OCI-LY7 (cell line): Measurements from ENCODE around the gene CERS1. TPM values are rescaled to one million over a fixed set of nuclear protein-coding genes. Genes with fewer than 3 reads are reported as not detected.

ENCODE experiments used
- BruUV-seq: library from RNA; stranded (reverse); fragments of 400-500 nt; replicated peaks from 2 replicates; lab custom pipeline; 2021; lab: Mats Ljungman, UMichigan
- CTCF ChIA-PET: fragments of 300-600 bp; sonication (Branson Sonifier 250); formaldehyde crosslinking; loops from one replicate; lab custom pipeline; 2022; ENCODE audit warnings: antibody characterized with exemption; ENCODE audit not compliant: unreplicated experiment; lab: Charles Lee
- POLR2A ChIA-PET: fragments of 300-600 bp; sonication (Branson Sonifier 250); formaldehyde crosslinking; loops from one replicate; lab custom pipeline; 2022; ENCODE audit warnings: antibody characterized with exemption; lab: Charles Lee
- DNase-seq: peaks from one replicate; pipeline ENCODE4 v3.0.0-alpha.2; 2015; ENCODE audit warnings: low spot score
- H2AFZ ChIP-seq: fragments of 200-600 bp; sonication (generic), shearing (Covaris generic); 2 replicates; pipeline ENCODE4 v1.6.1; 2014; ENCODE audit warnings: mild to moderate bottlenecking, antibody characterized with exemption, low read length, moderate library complexity
- H3K27ac ChIP-seq: fragments of 200-600 bp; sonication (generic); 2 replicates; pipeline ENCODE4 v1.5.1; 2014; ENCODE audit warnings: mixed run types, low read depth, mild to moderate bottlenecking, moderate library complexity, low read length, inconsistent platforms; ENCODE audit not compliant: poor library complexity, severe bottlenecking
- H3K36me3 ChIP-seq: fragments of 200-600 bp; sonication (generic); 2 replicates; pipeline ENCODE4 v1.6.1; 2014; ENCODE audit warnings: mild to moderate bottlenecking, antibody characterized with exemption, low read length, moderate library complexity, mixed read lengths; ENCODE audit not compliant: insufficient read depth
- H3K4me1 ChIP-seq: fragments of 200-600 bp; sonication (generic); 2 replicates; pipeline ENCODE4 v1.5.1; 2014; ENCODE audit warnings: mild to moderate bottlenecking, low read length; ENCODE audit not compliant: insufficient read depth, poor library complexity, severe bottlenecking
- H3K4me2 ChIP-seq: fragments of 200-600 bp; sonication (generic); 2 replicates; pipeline ENCODE4 v1.6.1; 2014; ENCODE audit warnings: mild to moderate bottlenecking, low read length
- H3K4me3 ChIP-seq: fragments of 200-600 bp; sonication (generic); 2 replicates; pipeline ENCODE4 v1.5.1; 2014; ENCODE audit warnings: mild to moderate bottlenecking, low read depth, low read length; ENCODE audit not compliant: poor library complexity, severe bottlenecking
- H3K79me2 ChIP-seq: fragments of 200-600 bp; sonication (generic); 2 replicates; pipeline ENCODE4 v1.6.1; 2016; ENCODE audit warnings: low read depth, mild to moderate bottlenecking, low read length, moderate library complexity, mixed read lengths; ENCODE audit not compliant: insufficient read depth
- H3K9me2 ChIP-seq: fragments of 200-600 bp; sonication (generic); 2 replicates; pipeline ENCODE4 v1.6.1; 2016; ENCODE audit warnings: mild to moderate bottlenecking, low read length, mixed read lengths; ENCODE audit not compliant: insufficient read depth
- H3K9me3 ChIP-seq: fragments of 200-600 bp; sonication (generic); 2 replicates; pipeline ENCODE4 v1.6.1; 2014; ENCODE audit warnings: mild to moderate bottlenecking, mixed run types, low read length, mixed read lengths
- H4K20me1 ChIP-seq: fragments of 200-600 bp; sonication (generic); 2 replicates; pipeline ENCODE4 v1.6.1; 2014; ENCODE audit warnings: mild to moderate bottlenecking, antibody characterized with exemption, low read length, moderate library complexity, mixed read lengths; ENCODE audit not compliant: insufficient read depth
- CTCF ChIP-seq: fragments of 200-600 bp; sonication (generic); conservative IDR thresholded peaks from 2 replicates; pipeline ENCODE4 v1.5.1; 2014; ENCODE audit warnings: mild to moderate bottlenecking, antibody characterized with exemption, low read length, moderate library complexity, mixed read lengths
- EZH2phosphoT487 ChIP-seq: fragments of 200-600 bp; sonication (generic); IDR thresholded peaks from 2 replicates; pipeline ENCODE4 v1.6.1; 2018; ENCODE audit warnings: low read depth, borderline replicate concordance, mild to moderate bottlenecking, mixed run types, antibody characterized with exemption, low read length, moderate library complexity, mixed read lengths
- intact Hi-C: fragments of 100-400 bp; cut with micrococcal nuclease; formaldehyde crosslinking; loops from one replicate; pipeline ENCODE4 v1.10.0; 2022; ENCODE audit not compliant: unreplicated experiment
- total RNA-seq, 2 experiments: library from RNA; depleted of rRNA in 1 of 2; stranded (reverse); fragments of >200 nt in 1 of 2; shearing (Covaris generic) in 1 of 2; gene quantifications; 2 replicates each; pipeline ENCODE4 v1.2.3, GENCODE V29; 2014 to 2022

Gene CERS1
- total RNA-seq, 2 experiments from 2014 or later: 0.09 TPM; not detected in 1

DNA sequence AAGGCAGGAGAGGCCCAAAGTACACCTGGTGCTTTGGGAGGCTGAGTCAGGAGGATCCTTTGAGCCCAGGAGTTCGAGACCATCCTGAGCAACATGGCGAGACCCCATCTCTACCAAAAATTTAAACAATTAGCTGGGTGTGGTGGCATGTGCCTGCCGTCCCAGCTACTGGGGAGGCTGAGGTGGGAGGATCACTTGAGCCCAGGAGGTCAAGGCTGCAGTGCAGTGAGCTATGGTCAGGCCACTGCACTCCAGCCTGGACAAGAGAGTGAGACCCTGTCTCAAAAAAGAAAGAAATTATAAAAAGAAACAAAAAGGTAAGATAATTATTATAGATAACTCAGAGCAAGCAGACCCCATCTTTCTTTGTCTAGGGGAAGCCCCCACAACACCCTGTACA lies 43.2 kb upstream of the CERS1 start:
- TF ChIP-seq EZH2phosphoT487 (no peak), CTCF (no peak)
- DNase-seq: no peak
- intact Hi-C loops: no loop called here
- no peaks in the 10 kb centered on the region for H3K9me2 ChIP-seq
- BruUV-seq: no TSS peak
- H3K36me3 ChIP-seq: no peaks in the 10 kb centered on the region
- no peak overlapping the region for H3K4me3 ChIP-seq
- CTCF ChIA-PET: no interaction called here
- no peaks in the 10 kb centered on the region for H3K79me2 ChIP-seq
- H2AFZ ChIP-seq: no peak overlapping the region
- POLR2A ChIA-PET: interaction anchor here (1.4 kb wide), 1 partner anchor 20 kb away, joined by 4 read pairs; the partner anchor contains the start of genes COPE and DDX49
- H3K4me2 ChIP-seq: peak overlapping the region; percentile 93; the same call in 1 of the 2 replicates
- peaks cover 39% of the 10 kb centered on the region for H3K4me1 ChIP-seq
- no peaks in the 10 kb centered on the region for H3K9me3 ChIP-seq
- H3K27ac ChIP-seq: no peak overlapping the region
- no peaks in the 10 kb centered on the region for H4K20me1 ChIP-seq

GRCh38 chr19:18933297-18933696 lies 37.3 kb upstream of the CERS1 start:
- Histone ChIP-seq H3K9me2 (no peaks in the 10 kb centered on the region), H4K20me1 (no peaks in the 10 kb centered on the region), H3K9me3 (no peaks in the 10 kb centered on the region), H2AFZ (no peak overlapping the region), H3K4me1 (peaks cover 9% of the 10 kb centered on the region), H3K79me2 (no peaks in the 10 kb centered on the region), H3K4me2 (peak overlapping the region; percentile 99; the same call in 1 of the 2 replicates), H3K36me3 (peaks cover 5% of the 10 kb centered on the region), H3K27ac (no peak overlapping the region), H3K4me3 (no peak overlapping the region)
- POLR2A ChIA-PET: no interaction called here
- no peak for TF ChIP-seq CTCF
- no peak for TF ChIP-seq EZH2phosphoT487
- BruUV-seq: no TSS peak
- CTCF ChIA-PET: interaction anchor here (0.6 kb wide), 1 partner anchor 404 kb away, joined by 3 read pairs; no protein-coding TSS in a partner anchor
- no peak for DNase-seq
- intact Hi-C loops: no loop called here

- POLR2A ChIA-PET: no interaction called here
- intact Hi-C loops: no loop called here
- CTCF ChIA-PET: no interaction called here
- Histone ChIP-seq H3K79me2 (no peaks in the 10 kb centered on the region), H3K9me2 (no peaks in the 10 kb centered on the region), H3K36me3 (peaks cover 15% of the 10 kb centered on the region), H3K9me3 (no peaks in the 10 kb centered on the region), H2AFZ (0 out of 2 replicates have a peak overlapping the region, but pooled peaks have one; percentile 65), H4K20me1 (no peaks in the 10 kb centered on the region), H3K4me3 (peak overlapping the region; percentile 66), H3K27ac (no peak overlapping the region), H3K4me2 (peak overlapping the region; percentile 99), H3K4me1 (peaks cover 9% of the 10 kb centered on the region)
- no TSS peak for BruUV-seq
- peak; percentile 85 for DNase-seq
- TF ChIP-seq EZH2phosphoT487 (no peak), CTCF (no peak)
Observed at GRCh38 chr19:18932216-18932841, 36.4 kb upstream of the CERS1 start.
